Smooth muscle cell (in vitro differentiated cells): ENCODE measurements around the gene RAB44. TPM values are rescaled to one million over a fixed set of nuclear protein-coding genes. Genes with fewer than 3 reads are reported as not detected.

Experiments used
- DNase-seq: peaks from one replicate; lab custom pipeline; 2025; ENCODE audit not compliant: unreplicated experiment; lab: John Stamatoyannopoulos, UW
- H2AFZ ChIP-seq: fragments of 200-600 bp; sonication (generic); 2 replicates; pipeline ENCODE4 v1.6.0; 2016; ENCODE audit warnings: antibody characterized with exemption, low read depth, mild to moderate bottlenecking
- H3F3A ChIP-seq: fragments of 200-600 bp; sonication (generic); 2 replicates; pipeline ENCODE4 v1.6.0; 2017; ENCODE audit warnings: antibody characterized with exemption, low read depth
- H3K27ac ChIP-seq: fragments of 200-600 bp; sonication (generic); 2 replicates; pipeline ENCODE4 v1.5.1; 2016; ENCODE audit warnings: low read depth, mild to moderate bottlenecking
- H3K27me3 ChIP-seq: fragments of 200-600 bp; sonication (generic); 2 replicates; pipeline ENCODE4 v1.6.1; 2016; ENCODE audit warnings: low read depth, mild to moderate bottlenecking
- H3K36me3 ChIP-seq: fragments of 200-600 bp; sonication (generic); 2 replicates; pipeline ENCODE4 v1.5.1; 2016; ENCODE audit warnings: low read depth
- H3K4me1 ChIP-seq: fragments of 200-600 bp; sonication (generic); 2 replicates; pipeline ENCODE4 v1.5.1; 2016; ENCODE audit warnings: low read depth
- H3K4me2 ChIP-seq: fragments of 200-600 bp; sonication (generic); 2 replicates; pipeline ENCODE4 v1.6.0; 2016; ENCODE audit warnings: mild to moderate bottlenecking
- H3K4me3 ChIP-seq: fragments of 200-600 bp; sonication (generic); 2 replicates; pipeline ENCODE4 v1.5.1; 2016; ENCODE audit warnings: mild to moderate bottlenecking
- H3K79me2 ChIP-seq: fragments of 200-600 bp; sonication (generic); 2 replicates; pipeline ENCODE4 v1.6.0; 2016; ENCODE audit warnings: low read depth, mild to moderate bottlenecking
- H3K9ac ChIP-seq: fragments of 200-600 bp; sonication (generic); 2 replicates; pipeline ENCODE4 v1.6.0; 2016; ENCODE audit warnings: low read depth
- H3K9me3 ChIP-seq: fragments of 200-600 bp; sonication (generic); replicated peaks from 2 replicates; pipeline ENCODE4 v1.5.1; 2016; ENCODE audit warnings: low read depth
- H4K20me1 ChIP-seq: fragments of 200-600 bp; sonication (generic); 2 replicates; pipeline ENCODE4 v1.6.0; 2016; ENCODE audit warnings: low read depth
- CTCF ChIP-seq: fragments of 200-600 bp; sonication (generic); IDR thresholded peaks from 2 replicates; pipeline ENCODE4 v1.5.1; 2017; ENCODE audit warnings: borderline replicate concordance, mild to moderate bottlenecking, antibody characterized with exemption; ENCODE audit not compliant: insufficient read depth, poor library complexity, severe bottlenecking
- WGBS: methylation state at CpG from one replicate; pipeline ENCODE4 v1.1.7; 2016; ENCODE audit warnings: low lambda C conversion rate; 5-methylcytosine and 5-hydroxymethylcytosine counted together
- polyA plus RNA-seq: library from polyadenylated mRNA; unstranded; fragments of >200 nt; fragmentation: Nextera tagmentation; extraction: Ambion mirVana; gene quantifications from 2 replicates; pipeline ENCODE4 v1.2.1, GENCODE V29; 2016
- total RNA-seq: library from RNA; depleted of rRNA; stranded (reverse); fragments of >200 nt; gene quantifications from 2 replicates; pipeline ENCODE4 v1.2.3, GENCODE V29; 2014

Gene RAB44
- total and polyA plus RNA-seq, 2 experiments from 2014 or later = 0.03 TPM; not detected in 1

- no peaks in the 10 kb centered on the region for H3K27me3 ChIP-seq
- no peak overlapping the region for H3K9ac ChIP-seq
- H3F3A ChIP-seq = peaks cover 14% of the 10 kb centered on the region
- DNase-seq = no peak
- TF ChIP-seq CTCF = no peak
- H3K4me2 ChIP-seq = no peak overlapping the region
- WGBS = 75% methylated on average over 6 of the region's 6 CpGs
- no peaks in the 10 kb centered on the region for H3K9me3 ChIP-seq
- peaks cover 34% of the 10 kb centered on the region for H3K4me1 ChIP-seq
- H3K4me3 ChIP-seq = no peak overlapping the region
- H3K27ac ChIP-seq = no peak overlapping the region
- H4K20me1 ChIP-seq = no peaks in the 10 kb centered on the region
- H3K79me2 ChIP-seq = no peaks in the 10 kb centered on the region
- no peaks in the 10 kb centered on the region for H3K36me3 ChIP-seq
- no peak overlapping the region for H2AFZ ChIP-seq
Measured at GRCh38 chr6:36671687-36672375, 25.8 kb upstream of the RAB44 start.

- H2AFZ ChIP-seq = no peak overlapping the region
- H3K9me3 ChIP-seq = no peaks in the 10 kb centered on the region
- H3K79me2 ChIP-seq = peaks cover 3% of the 10 kb centered on the region
- no peak for DNase-seq
- no peaks in the 10 kb centered on the region for H3K27me3 ChIP-seq
- H3K9ac ChIP-seq = no peak overlapping the region
- H3K4me1 ChIP-seq = peaks cover 36% of the 10 kb centered on the region
- no peaks in the 10 kb centered on the region for H3K36me3 ChIP-seq
- no peak for TF ChIP-seq CTCF
- WGBS = 90% methylated on average over 10 of the region's 10 CpGs
- H3K4me2 ChIP-seq = no peak overlapping the region
- H4K20me1 ChIP-seq = peaks cover 4% of the 10 kb centered on the region
- H3F3A ChIP-seq = peaks cover 25% of the 10 kb centered on the region
- H3K4me3 ChIP-seq = no peak overlapping the region
- H3K27ac ChIP-seq = no peak overlapping the region
Measured at GRCh38 chr6:36673882-36674281, 23.7 kb upstream of the RAB44 start.

GRCh38 chr6:36674942-36675341 lies 22.7 kb upstream of the RAB44 start:
- H2AFZ ChIP-seq = no peak overlapping the region
- no peaks in the 10 kb centered on the region for H3K27me3 ChIP-seq
- peaks cover 14% of the 10 kb centered on the region for H3K79me2 ChIP-seq
- no peak overlapping the region for H3K27ac ChIP-seq
- H3K4me1 ChIP-seq = peaks cover 29% of the 10 kb centered on the region
- H3K36me3 ChIP-seq = no peaks in the 10 kb centered on the region
- H3K9ac ChIP-seq = no peak overlapping the region
- H3F3A ChIP-seq = peaks cover 25% of the 10 kb centered on the region
- H3K4me2 ChIP-seq = no peak overlapping the region
- TF ChIP-seq CTCF = no peak
- H3K9me3 ChIP-seq = no peaks in the 10 kb centered on the region
- H4K20me1 ChIP-seq = peaks cover 14% of the 10 kb centered on the region
- H3K4me3 ChIP-seq = no peak overlapping the region
- no peak for DNase-seq
- 85% methylated on average over 7 of the region's 7 CpGs for WGBS
